Astrocyte (in vitro differentiated cells and primary cell): ENCODE data around the gene MAPK8IP1.

Source experiments
- EZH2 ChIP-seq: IDR thresholded peaks from 2 replicates; pipeline ENCODE4 v1.6.1; 2012; ENCODE audit warnings: mild to moderate bottlenecking, low read length, inconsistent platforms; ENCODE audit not compliant: insufficient read depth
- TF ChIP-seq, protein P1 (sequence below): IDR thresholded peaks from 2 replicates; pipeline ENCODE4 v1.5.1; 2011; ENCODE audit warnings: low read depth, mild to moderate bottlenecking, inconsistent platforms, low read length, moderate library complexity; ENCODE audit not compliant: insufficient read depth

DNA sequence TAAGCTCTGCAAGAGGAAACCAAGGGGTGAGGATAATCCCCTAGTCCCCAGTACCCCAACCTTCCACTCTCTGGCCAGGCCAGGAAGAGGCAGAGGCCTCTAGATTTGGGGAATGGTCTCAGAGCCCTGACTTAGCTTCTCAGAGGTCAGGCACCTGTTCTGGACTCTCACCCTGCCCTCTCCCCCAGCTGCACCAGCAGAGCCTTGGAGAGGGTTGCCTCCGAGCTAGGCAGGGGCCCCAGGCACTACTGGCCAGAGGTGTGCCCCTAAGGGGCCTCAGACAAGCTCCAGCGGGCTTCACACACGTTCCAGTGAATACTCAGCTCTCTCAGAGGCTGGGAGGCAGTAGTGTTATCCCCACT, 13.6 kb downstream of the MAPK8IP1 start:
- TF ChIP-seq, protein P1, sequence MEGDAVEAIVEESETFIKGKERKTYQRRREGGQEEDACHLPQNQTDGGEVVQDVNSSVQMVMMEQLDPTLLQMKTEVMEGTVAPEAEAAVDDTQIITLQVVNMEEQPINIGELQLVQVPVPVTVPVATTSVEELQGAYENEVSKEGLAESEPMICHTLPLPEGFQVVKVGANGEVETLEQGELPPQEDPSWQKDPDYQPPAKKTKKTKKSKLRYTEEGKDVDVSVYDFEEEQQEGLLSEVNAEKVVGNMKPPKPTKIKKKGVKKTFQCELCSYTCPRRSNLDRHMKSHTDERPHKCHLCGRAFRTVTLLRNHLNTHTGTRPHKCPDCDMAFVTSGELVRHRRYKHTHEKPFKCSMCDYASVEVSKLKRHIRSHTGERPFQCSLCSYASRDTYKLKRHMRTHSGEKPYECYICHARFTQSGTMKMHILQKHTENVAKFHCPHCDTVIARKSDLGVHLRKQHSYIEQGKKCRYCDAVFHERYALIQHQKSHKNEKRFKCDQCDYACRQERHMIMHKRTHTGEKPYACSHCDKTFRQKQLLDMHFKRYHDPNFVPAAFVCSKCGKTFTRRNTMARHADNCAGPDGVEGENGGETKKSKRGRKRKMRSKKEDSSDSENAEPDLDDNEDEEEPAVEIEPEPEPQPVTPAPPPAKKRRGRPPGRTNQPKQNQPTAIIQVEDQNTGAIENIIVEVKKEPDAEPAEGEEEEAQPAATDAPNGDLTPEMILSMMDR, result no peak
- no peak for TF ChIP-seq EZH2
